A549 treated with Hydrocortisone at 1 μM for 4 hours (cell line): ENCODE data around the gene PCDHGA8. TPM values are rescaled to one million over a fixed set of nuclear protein-coding genes. Genes with fewer than 3 reads are reported as not detected.

Experiments
- total RNA-seq: library from RNA; stranded (reverse); fragments of 200-300 nt; extraction: Qiagen RNA extraction; gene quantifications from 5 replicates; pipeline ENCODE4 v1.2.3, GENCODE V29; 2022

PCDHGA8 gene
- total RNA-seq, 1 experiment from 2014 or later, result 0.02 TPM

GRCh38 chr5:141417494-141418172 lies 25.2 kb downstream of the PCDHGA8 start, which contains the start of gene PCDHGB7:
Gene PCDHGB7 (plus strand): TSS chr5:141417677. CDS start chr5:141417860, 183 bp downstream.

GRCh38 chr5:141420855-141421488 lies 28.5 kb downstream of the PCDHGA8 start, which contains the start of gene PCDHGA11:
Gene PCDHGA11 (plus strand): TSS chr5:141421051. CDS start chr5:141421228, 177 bp downstream.

GRCh38 chr5:141430332-141431113 lies 38.1 kb downstream of the PCDHGA8 start, which contains the start of gene PCDHGA12:
Gene PCDHGA12 (plus strand): TSS chr5:141430507. CDS start chr5:141430760, 253 bp downstream.

Other genes starting within 250 kb of the PCDHGA8 start
- 0.84 to 1.1 TPM (median 1.0 TPM) in 5 replicates for gene PCDHB6, start 242.6 kb upstream of the PCDHGA8 start, total RNA-seq
- gene PCDHB7, start 220.0 kb upstream of the PCDHGA8 start, total RNA-seq, result not detected in 5 replicates
- 0.13 to 0.36 TPM (median 0.30 TPM) in 5 replicates for gene PCDHB8, start 214.8 kb upstream of the PCDHGA8 start, total RNA-seq
- 0.05 to 0.08 TPM (median 0.05 TPM) in 4 of 5 replicates, not detected in the other for gene PCDHB16, start 210.2 kb upstream of the PCDHGA8 start, total RNA-seq
- 0.03 TPM in 1 of 5 replicates, not detected in the others for gene PCDHB9, start 205.5 kb upstream of the PCDHGA8 start, total RNA-seq
- 0.03 to 0.06 TPM (median 0.05 TPM) in 3 of 5 replicates, not detected in the others for gene PCDHB10, start 200.3 kb upstream of the PCDHGA8 start, total RNA-seq
- 0.03 to 0.08 TPM (median 0.06 TPM) in 5 replicates for gene PCDHB11, start 193.0 kb upstream of the PCDHGA8 start, total RNA-seq
- 0.06 TPM in 1 of 5 replicates, not detected in the others for gene PCDHB12, start 183.9 kb upstream of the PCDHGA8 start, total RNA-seq
- gene PCDHB13, start 178.7 kb upstream of the PCDHGA8 start, total RNA-seq, result 0.06 to 0.09 TPM (median 0.09 TPM) in 4 of 5 replicates, not detected in the other
- gene PCDHB14, start 169.3 kb upstream of the PCDHGA8 start, total RNA-seq, result 0.06 to 0.10 TPM (median 0.08 TPM) in 5 replicates
- 0.03 to 0.14 TPM (median 0.06 TPM) in 5 replicates for gene PCDHB15, start 147.2 kb upstream of the PCDHGA8 start, total RNA-seq
- not detected in 5 replicates for gene SLC25A2, start 88.6 kb upstream of the PCDHGA8 start, total RNA-seq
- gene TAF7, start 71.8 kb upstream of the PCDHGA8 start, total RNA-seq, result 60.4 to 85.3 TPM (median 69.6 TPM) in 5 replicates
- 0.22 to 0.38 TPM (median 0.31 TPM) in 5 replicates for gene PCDHGA1, start 62.1 kb upstream of the PCDHGA8 start, total RNA-seq
- gene PCDHGA2, start 53.9 kb upstream of the PCDHGA8 start, total RNA-seq, result 0.54 to 0.91 TPM (median 0.62 TPM) in 5 replicates
- not detected in 5 replicates for gene PCDHGA3, start 48.8 kb upstream of the PCDHGA8 start, total RNA-seq
- gene PCDHGB1, start 42.5 kb upstream of the PCDHGA8 start, total RNA-seq, result 1.3 to 2.2 TPM (median 1.6 TPM) in 5 replicates
- gene PCDHGA4, start 37.6 kb upstream of the PCDHGA8 start, total RNA-seq, result 0.06 to 0.16 TPM (median 0.12 TPM) in 4 of 5 replicates, not detected in the other
- gene PCDHGB2, start 32.6 kb upstream of the PCDHGA8 start, total RNA-seq, result 0.05 to 0.13 TPM (median 0.11 TPM) in 4 of 5 replicates, not detected in the other
- gene PCDHGA5, start 28.5 kb upstream of the PCDHGA8 start, total RNA-seq, result 0.10 to 0.23 TPM (median 0.13 TPM) in 5 replicates
- 0.20 to 0.25 TPM (median 0.21 TPM) in 5 replicates for gene PCDHGB3, start 22.4 kb upstream of the PCDHGA8 start, total RNA-seq
- 0.14 to 0.26 TPM (median 0.20 TPM) in 5 replicates for gene PCDHGA6, start 18.7 kb upstream of the PCDHGA8 start, total RNA-seq
- 0.57 to 1.2 TPM (median 0.76 TPM) in 5 replicates for gene PCDHGA7, start 9.9 kb upstream of the PCDHGA8 start, total RNA-seq
- gene PCDHGB4, start 4.9 kb upstream of the PCDHGA8 start, total RNA-seq, result 0.56 to 1.1 TPM (median 0.85 TPM) in 5 replicates
- 2.0 to 2.6 TPM (median 2.3 TPM) in 5 replicates for gene PCDHGB5, start 5.3 kb downstream of the PCDHGA8 start, total RNA-seq
- gene PCDHGA9, start 10.1 kb downstream of the PCDHGA8 start, total RNA-seq, result 0.05 to 0.07 TPM (median 0.07 TPM) in 4 of 5 replicates, not detected in the other
- 0.05 to 0.18 TPM (median 0.10 TPM) in 5 replicates for gene PCDHGB6, start 15.4 kb downstream of the PCDHGA8 start, total RNA-seq
- 0.02 to 0.03 TPM (median 0.02 TPM) in 3 of 5 replicates, not detected in the others for gene PCDHGA10, start 20.4 kb downstream of the PCDHGA8 start, total RNA-seq
- 0.02 to 0.08 TPM (median 0.07 TPM) in 5 replicates for gene PCDHGB7, start 25.0 kb downstream of the PCDHGA8 start, total RNA-seq
- 0.02 to 0.06 TPM (median 0.02 TPM) in 3 of 5 replicates, not detected in the others for gene PCDHGA11, start 28.4 kb downstream of the PCDHGA8 start, total RNA-seq
- 0.03 TPM in 2 of 5 replicates, not detected in the others for gene PCDHGA12, start 37.9 kb downstream of the PCDHGA8 start, total RNA-seq
- 5.3 to 6.9 TPM (median 6.2 TPM) in 5 replicates for gene PCDHGC3, start 83.3 kb downstream of the PCDHGA8 start, total RNA-seq
- gene PCDHGC4, start 92.4 kb downstream of the PCDHGA8 start, total RNA-seq, result not detected in 5 replicates
- gene PCDHGC5, start 96.4 kb downstream of the PCDHGA8 start, total RNA-seq, result 0.02 TPM in 1 of 5 replicates, not detected in the others
- gene DIAPH1, start 226.4 kb downstream of the PCDHGA8 start, total RNA-seq, result 94.5 to 109 TPM (median 96.9 TPM) in 5 replicates
- gene HDAC3, start 244.2 kb downstream of the PCDHGA8 start, total RNA-seq, result 47.2 to 51.9 TPM (median 48.5 TPM) in 5 replicates
- gene RELL2, start 244.4 kb downstream of the PCDHGA8 start, total RNA-seq, result 3.7 to 5.0 TPM (median 4.3 TPM) in 5 replicates